HepG2 (cell line): ENCODE data around the gene SRSF3. TPM values are rescaled to one million over a fixed set of nuclear protein-coding genes. Genes with fewer than 3 reads are reported as not detected.

Experiments used
- ATAD3A ChIP-seq: sonication (generic); formaldehyde crosslinking; IDR thresholded peaks from 2 replicates; pipeline ENCODE4 v1.4.0; 2020; ENCODE audit warnings: missing genetic modification reagents
- MLXIP ChIP-seq: sonication (generic); formaldehyde crosslinking; IDR thresholded peaks from 2 replicates; pipeline ENCODE4 v1.9.0; 2021; ENCODE audit warnings: missing genetic modification reagents, borderline replicate concordance
- NR2F1 ChIP-seq, 2 experiments: fragments of 450-650 bp in 1 of 2; formaldehyde crosslinking in 1 of 2; IDR thresholded peaks; 2 replicates each; pipeline versions ENCODE4 v1.5.0 to v1.6.1; 2016 to 2020; ENCODE audit warnings: mild to moderate bottlenecking in 1 of 2, missing compliant biosample characterization in 1 of 2, missing genetic modification reagents in 1 of 2, moderate library complexity in 1 of 2
- PAX8 ChIP-seq: sonication (generic); formaldehyde crosslinking; IDR thresholded peaks from 2 replicates; pipeline ENCODE4 v1.8.0; 2022; ENCODE audit warnings: mild to moderate bottlenecking, missing genetic modification reagents, borderline replicate concordance
- POLR2G ChIP-seq: fragments of 200-400 bp; formaldehyde crosslinking; IDR thresholded peaks from 2 replicates; pipeline ENCODE4 v1.6.1; 2018; ENCODE audit warnings: mild to moderate bottlenecking, low read depth, low read length, moderate library complexity
- UBTF ChIP-seq: sonication (generic); formaldehyde crosslinking; IDR thresholded peaks from 2 replicates; pipeline ENCODE4 v1.4.0; 2020; ENCODE audit warnings: mild to moderate bottlenecking, missing genetic modification reagents
- ZHX1 ChIP-seq: sonication (generic); formaldehyde crosslinking; IDR thresholded peaks from 2 replicates; pipeline ENCODE4 v1.8.1; 2022; ENCODE audit warnings: low read depth, mild to moderate bottlenecking, missing genetic modification reagents
- ZNF142 ChIP-seq: sonication (generic); formaldehyde crosslinking; IDR thresholded peaks from 2 replicates; pipeline ENCODE4 v1.4.0; 2020; ENCODE audit warnings: missing genetic modification reagents
- ZNF547 ChIP-seq: sonication (generic); formaldehyde crosslinking; IDR thresholded peaks from 2 replicates; pipeline ENCODE4 v1.5.1; 2020; ENCODE audit warnings: mild to moderate bottlenecking, missing genetic modification reagents
- ZNF678 ChIP-seq: sonication (generic); formaldehyde crosslinking; IDR thresholded peaks from 2 replicates; pipeline ENCODE4 v1.4.0; 2020; ENCODE audit warnings: mild to moderate bottlenecking, missing genetic modification reagents
- polyA plus RNA-seq, 8 experiments: library from polyadenylated mRNA; depleted of rRNA in 3 of 8; stranded (reverse) in 7 of 8; unstranded in 1 of 8; fragments of >200 nt; fragmentation: Illumina TruSeq in 4 of 8; extraction: Trizol in 4 of 8; gene quantifications; 2 replicates each; pipeline versions ENCODE4 v1.2.1 to v1.2.3, GENCODE V29; 2011 to 2016; ENCODE audit warnings: low read depth in 4 of 8, missing spikeins in 1 of 8, mixed read lengths in 1 of 8; ENCODE audit not compliant: insufficient read depth in 1 of 8
- total RNA-seq, 5 experiments: library from RNA; depleted of rRNA; stranded (reverse); fragments of >200 nt; fragmentation: Illumina TruSeq; extraction: Trizol; gene quantifications; 2 replicates each; pipeline ENCODE4 v1.2.3, GENCODE V29; 2016; ENCODE audit warnings: low read depth in 1 of 5
- TF ChIP-seq, protein P1 (sequence below): sonication (generic); formaldehyde crosslinking; IDR thresholded peaks from 2 replicates; pipeline ENCODE4 v1.4.0; 2020; ENCODE audit warnings: missing genetic modification reagents, mild to moderate bottlenecking, borderline replicate concordance

SRSF3 gene
- total and polyA plus RNA-seq, 2 of the 13 experiments (the other 11 are each of a cell fraction or from before 2014, with no cell fraction given): 206 to 684 TPM

DNA sequence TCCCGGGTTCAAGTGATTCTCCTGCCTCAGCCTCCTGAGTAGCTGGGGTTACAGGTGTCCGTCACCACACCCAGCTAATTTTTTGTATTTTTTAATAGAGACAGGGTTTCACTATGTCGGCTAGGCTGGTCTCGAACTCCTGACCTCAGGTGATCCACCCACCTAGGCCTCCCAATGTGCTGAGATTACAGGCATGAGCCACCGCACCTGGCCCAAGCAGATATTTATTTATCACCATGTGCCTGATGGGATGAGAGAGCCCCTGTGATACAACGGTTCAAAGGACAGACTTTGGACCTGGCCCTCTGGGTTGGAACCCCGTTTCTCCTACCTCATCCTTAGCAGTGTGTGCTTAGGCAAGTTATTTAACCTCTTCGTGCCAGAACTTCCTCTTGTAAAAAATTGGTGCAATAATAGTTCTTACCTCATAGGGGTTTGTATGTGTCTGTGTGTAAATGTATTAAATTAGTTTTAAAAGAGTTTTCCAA, 27.7 kb upstream of the SRSF3 start (continued):
- TF ChIP-seq MLXIP (no peak), POLR2G (no peak), ATAD3A (CRISPR knock-in tag) (no peak), ZNF678 (0 out of 2 replicates have a peak, but pooled peaks have one; percentile 25), NR2F1 (CRISPR knock-in tag; IDR thresholded peaks at IDR 0.05) (peak in 1 of 2 experiments; percentile 48; a peak in 2 of 4 replicates), PAX8 (no peak; the same call in 1 of the 2 replicates), ZNF142 (CRISPR knock-in tag) (no peak), UBTF (CRISPR knock-in tag) (peak; percentile 38; the same call in 1 of the 2 replicates), ZNF547 (CRISPR knock-in tag) (no peak), ZHX1 (CRISPR knock-in tag) (no peak)
- TF ChIP-seq, protein P1, sequence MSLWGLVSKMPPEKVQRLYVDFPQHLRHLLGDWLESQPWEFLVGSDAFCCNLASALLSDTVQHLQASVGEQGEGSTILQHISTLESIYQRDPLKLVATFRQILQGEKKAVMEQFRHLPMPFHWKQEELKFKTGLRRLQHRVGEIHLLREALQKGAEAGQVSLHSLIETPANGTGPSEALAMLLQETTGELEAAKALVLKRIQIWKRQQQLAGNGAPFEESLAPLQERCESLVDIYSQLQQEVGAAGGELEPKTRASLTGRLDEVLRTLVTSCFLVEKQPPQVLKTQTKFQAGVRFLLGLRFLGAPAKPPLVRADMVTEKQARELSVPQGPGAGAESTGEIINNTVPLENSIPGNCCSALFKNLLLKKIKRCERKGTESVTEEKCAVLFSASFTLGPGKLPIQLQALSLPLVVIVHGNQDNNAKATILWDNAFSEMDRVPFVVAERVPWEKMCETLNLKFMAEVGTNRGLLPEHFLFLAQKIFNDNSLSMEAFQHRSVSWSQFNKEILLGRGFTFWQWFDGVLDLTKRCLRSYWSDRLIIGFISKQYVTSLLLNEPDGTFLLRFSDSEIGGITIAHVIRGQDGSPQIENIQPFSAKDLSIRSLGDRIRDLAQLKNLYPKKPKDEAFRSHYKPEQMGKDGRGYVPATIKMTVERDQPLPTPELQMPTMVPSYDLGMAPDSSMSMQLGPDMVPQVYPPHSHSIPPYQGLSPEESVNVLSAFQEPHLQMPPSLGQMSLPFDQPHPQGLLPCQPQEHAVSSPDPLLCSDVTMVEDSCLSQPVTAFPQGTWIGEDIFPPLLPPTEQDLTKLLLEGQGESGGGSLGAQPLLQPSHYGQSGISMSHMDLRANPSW (CRISPR knock-in tag): no peak
